PC-3 (cell line): ENCODE data around the gene AGTRAP. TPM values are rescaled to one million over a fixed set of nuclear protein-coding genes. Genes with fewer than 3 reads are reported as not detected.
A peak's percentile ranks its signal among the peaks of the same experiment; 100 is the strongest.

Source experiments
- ATAC-seq: fragments of 200-7000 bp; cut with Tn5 transposase; 2 replicates; pipeline ENCODE4 v1.9.1; 2020; ENCODE audit warnings: mild to moderate bottlenecking, moderate library complexity
- Bru-seq: library from RNA; stranded (reverse); fragments of 400-500 nt; gene quantifications from one replicate; lab custom pipeline; 2021; lab: Mats Ljungman, UMichigan
- BruChase-seq, 2 experiments: library from RNA; stranded (reverse); fragments of 400-500 nt; gene quantifications; one replicate each; lab custom pipeline; 2021; lab: Mats Ljungman, UMichigan
- BruUV-seq: library from RNA; stranded (reverse); fragments of 400-500 nt; replicated peaks from 2 replicates; lab custom pipeline; 2021; lab: Mats Ljungman, UMichigan
- CTCF ChIA-PET: fragments of 300-600 bp; sonication (Branson Sonifier 250); formaldehyde crosslinking; loops from one replicate; lab custom pipeline; 2022; ENCODE audit warnings: antibody characterized with exemption; lab: Charles Lee
- POLR2A ChIA-PET: fragments of 300-600 bp; sonication (Branson Sonifier 250); formaldehyde crosslinking; loops from one replicate; lab custom pipeline; 2022; ENCODE audit warnings: antibody characterized with exemption; ENCODE audit not compliant: unreplicated experiment; lab: Charles Lee
- DNase-seq: peaks from one replicate; pipeline ENCODE4 v3.0.0-alpha.2; 2015
- H2AFZ ChIP-seq: fragments of 300-600 bp; sonication (generic); 2 replicates; pipeline ENCODE4 v1.6.0; 2016; ENCODE audit warnings: antibody characterized with exemption, low read length
- H3F3A ChIP-seq: fragments of 300-600 bp; sonication (generic); one replicate; pipeline ENCODE4 v1.6.0; 2017; ENCODE audit warnings: antibody characterized with exemption, low read length, control low read depth, mild to moderate bottlenecking; ENCODE audit not compliant: unreplicated experiment
- H3K27ac ChIP-seq: fragments of 300-600 bp; sonication (generic); 2 replicates; pipeline ENCODE4 v1.5.1; 2016; ENCODE audit warnings: mild to moderate bottlenecking, low read length
- H3K27me3 ChIP-seq: fragments of 300-600 bp; sonication (generic); 2 replicates; pipeline ENCODE4 v1.6.1; 2016; ENCODE audit warnings: low read length, mixed read lengths
- H3K36me3 ChIP-seq: fragments of 300-600 bp; sonication (generic); 2 replicates; pipeline ENCODE4 v1.6.1; 2016; ENCODE audit warnings: low read depth, mixed run types, low read length, mixed read lengths
- H3K4me1 ChIP-seq: fragments of 300-600 bp; sonication (generic); 2 replicates; pipeline ENCODE4 v1.5.1; 2016; ENCODE audit warnings: low read length; ENCODE audit not compliant: insufficient read depth
- H3K4me2 ChIP-seq: fragments of 300-600 bp; sonication (generic); 2 replicates; pipeline ENCODE4 v1.6.0; 2016; ENCODE audit warnings: low read length
- H3K4me3 ChIP-seq: fragments of 300-600 bp; sonication (generic); 2 replicates; pipeline ENCODE4 v1.5.1; 2016; ENCODE audit warnings: mild to moderate bottlenecking, low read length, mixed read lengths
- H3K79me2 ChIP-seq: fragments of 300-600 bp; sonication (generic); 2 replicates; pipeline ENCODE4 v1.6.1; 2017; ENCODE audit warnings: low read length, mixed read lengths
- H3K9ac ChIP-seq: fragments of 300-600 bp; sonication (generic); 2 replicates; pipeline ENCODE4 v1.6.0; 2016; ENCODE audit warnings: mild to moderate bottlenecking, low read length
- H3K9me2 ChIP-seq: fragments of 300-600 bp; sonication (generic); replicated peaks from 2 replicates; pipeline ENCODE4 v1.6.1; 2016; ENCODE audit warnings: mixed run types, low read length, mixed read lengths
- H3K9me3 ChIP-seq: fragments of 300-600 bp; sonication (generic); 2 replicates; pipeline ENCODE4 v1.6.1; 2016; ENCODE audit warnings: low read length, mixed read lengths
- H4K20me1 ChIP-seq: fragments of 300-600 bp; sonication (generic); 2 replicates; pipeline ENCODE4 v1.6.1; 2016; ENCODE audit warnings: low read length, mixed read lengths
- EZH2 ChIP-seq: fragments of 300-600 bp; sonication (generic); IDR thresholded peaks from one replicate; pipeline ENCODE4 v1.6.1; 2017; ENCODE audit warnings: antibody characterized with exemption, mild to moderate bottlenecking, low read length; ENCODE audit not compliant: unreplicated experiment
- EZH2phosphoT487 ChIP-seq: fragments of 300-600 bp; sonication (generic); IDR thresholded peaks from 2 replicates; pipeline ENCODE4 v1.6.1; 2018; ENCODE audit warnings: mild to moderate bottlenecking, antibody characterized with exemption, low read length, borderline replicate concordance
- intact Hi-C: fragments of 100-400 bp; cut with micrococcal nuclease; formaldehyde crosslinking; loops from 2 replicates; pipeline ENCODE4 v1.9.0; 2023
- long read RNA-seq: library from polyadenylated mRNA; unstranded; transcript quantifications from one replicate; pipeline ENCODE4 v2.0.0, GENCODE V29; 2021; ENCODE audit not compliant: unreplicated experiment
- total RNA-seq: library from RNA; depleted of rRNA; stranded (reverse); fragments of >200 nt; gene quantifications from 2 replicates; pipeline ENCODE4 v1.2.3, GENCODE V29; 2014; rRNA removed
- TF ChIP-seq, protein P1 (sequence below): fragments of 300-600 bp; sonication (generic); conservative IDR thresholded peaks from 2 replicates; pipeline ENCODE4 v1.5.1; 2017; ENCODE audit warnings: antibody characterized with exemption, low read depth, mild to moderate bottlenecking, low read length

Gene AGTRAP, protein sequence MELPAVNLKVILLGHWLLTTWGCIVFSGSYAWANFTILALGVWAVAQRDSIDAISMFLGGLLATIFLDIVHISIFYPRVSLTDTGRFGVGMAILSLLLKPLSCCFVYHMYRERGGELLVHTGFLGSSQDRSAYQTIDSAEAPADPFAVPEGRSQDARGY
- 73.5 and 76.7 TPM in 2 replicates for total RNA-seq
- percentile 61 among the genes with signal in this experiment for Bru-seq, nascent RNA
- percentile 57 among the genes with signal in this experiment for BruChase-seq, experiment 1, labeled RNA remaining after a 6-hour chase
- BruChase-seq, experiment 2, labeled RNA remaining after a 2-hour chase, result percentile 62 among the genes with signal in this experiment
- long read RNA-seq, transcript AGTRAP-205 (6 exons, 786 nt), result minor isoform, 6 of 111 reads
- long read RNA-seq, transcript AGTRAP-203 (5 exons, 1,100 nt), result minor isoform, 9 of 111 reads
- long read RNA-seq, transcript AGTRAP-201 (5 exons, 1,107 nt), result major isoform, 55 of 111 reads
- long read RNA-seq, partial matches to known transcripts, result 14 of 111 reads
- long read RNA-seq, other reads (novel, unspliced or antisense), result 26 of 111 reads

DNA sequence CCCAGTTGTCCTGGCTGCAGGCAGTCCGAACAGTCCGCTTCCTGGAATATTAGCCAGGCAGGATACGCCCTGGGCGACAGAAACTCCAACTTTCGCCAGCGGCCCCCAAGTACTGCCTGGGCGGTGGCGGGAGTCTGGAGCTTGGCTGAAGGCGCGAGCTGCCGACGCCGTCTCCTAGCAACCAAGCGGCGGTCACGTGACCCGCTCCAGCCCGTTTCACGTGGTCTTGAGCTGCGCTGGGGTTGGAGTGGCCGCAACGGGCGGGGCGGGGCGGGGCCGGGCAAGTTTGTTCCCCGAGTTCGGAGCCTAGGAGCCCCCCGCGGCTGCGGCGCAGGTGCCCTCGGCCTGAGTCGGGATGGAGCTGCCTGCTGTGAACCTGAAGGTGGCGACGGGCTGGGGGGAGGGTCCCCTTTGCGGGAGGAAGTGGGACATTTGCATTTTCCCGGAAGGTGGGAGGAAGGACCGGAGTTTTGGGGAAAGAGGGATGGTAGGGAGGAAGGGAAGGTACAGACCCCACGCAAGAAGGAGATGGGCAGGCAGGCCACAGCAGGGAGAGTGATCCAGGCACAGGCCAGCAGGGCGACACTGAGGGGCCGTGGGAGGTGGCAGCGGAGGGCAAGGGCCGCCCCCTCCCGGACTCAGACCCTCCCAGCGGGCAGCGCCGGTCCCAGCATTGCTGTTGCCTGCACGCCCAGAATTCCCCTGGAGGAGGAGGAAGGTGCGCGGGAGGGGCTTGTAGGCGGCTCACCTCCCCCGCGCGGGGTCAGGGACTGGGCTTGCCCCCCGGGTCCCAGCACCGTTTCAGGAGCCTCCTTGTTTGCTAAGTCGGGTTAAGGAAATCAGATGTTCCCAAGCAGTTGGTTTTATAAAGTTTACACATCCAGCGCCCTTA, at the start of gene AGTRAP:
Gene AGTRAP (plus strand): TSS at position 283 of the 892 bp plus-strand sequence. CDS start 73 bp downstream, at position 356.
- no peaks in the 10 kb centered on the region for H3K9me3 ChIP-seq
- H3K9me2 ChIP-seq, result no peaks in the 10 kb centered on the region
- POLR2A ChIA-PET, result interaction anchor here (0.5 kb wide), 1 partner anchor 172 kb away, joined by 3 read pairs; no protein-coding TSS in a partner anchor
- H3K79me2 ChIP-seq, result peaks cover 5% of the 10 kb centered on the region
- H3K4me2 ChIP-seq, result peak within 1 kb of the TSS; percentile 86
- intact Hi-C loops, result loop anchor here (5.0 kb wide), 1 partner anchor 71 kb away; the partner anchor contains the start of genes CLCN6 and MTHFR
- TF ChIP-seq, protein P1, sequence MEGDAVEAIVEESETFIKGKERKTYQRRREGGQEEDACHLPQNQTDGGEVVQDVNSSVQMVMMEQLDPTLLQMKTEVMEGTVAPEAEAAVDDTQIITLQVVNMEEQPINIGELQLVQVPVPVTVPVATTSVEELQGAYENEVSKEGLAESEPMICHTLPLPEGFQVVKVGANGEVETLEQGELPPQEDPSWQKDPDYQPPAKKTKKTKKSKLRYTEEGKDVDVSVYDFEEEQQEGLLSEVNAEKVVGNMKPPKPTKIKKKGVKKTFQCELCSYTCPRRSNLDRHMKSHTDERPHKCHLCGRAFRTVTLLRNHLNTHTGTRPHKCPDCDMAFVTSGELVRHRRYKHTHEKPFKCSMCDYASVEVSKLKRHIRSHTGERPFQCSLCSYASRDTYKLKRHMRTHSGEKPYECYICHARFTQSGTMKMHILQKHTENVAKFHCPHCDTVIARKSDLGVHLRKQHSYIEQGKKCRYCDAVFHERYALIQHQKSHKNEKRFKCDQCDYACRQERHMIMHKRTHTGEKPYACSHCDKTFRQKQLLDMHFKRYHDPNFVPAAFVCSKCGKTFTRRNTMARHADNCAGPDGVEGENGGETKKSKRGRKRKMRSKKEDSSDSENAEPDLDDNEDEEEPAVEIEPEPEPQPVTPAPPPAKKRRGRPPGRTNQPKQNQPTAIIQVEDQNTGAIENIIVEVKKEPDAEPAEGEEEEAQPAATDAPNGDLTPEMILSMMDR, result no peak
- no peak for TF ChIP-seq EZH2phosphoT487
- TF ChIP-seq EZH2, result no peak
- DNase-seq, result peak; percentile 86
- no TSS peak for BruUV-seq
- CTCF ChIA-PET, result interaction anchor here (0.6 kb wide), 1 partner anchor 234 kb away, joined by 4 read pairs; no protein-coding TSS in a partner anchor
- no peaks in the 10 kb centered on the region for H3K27me3 ChIP-seq
- peak within 1 kb of the TSS; percentile 84 for H3K4me3 ChIP-seq
- no peaks in the 10 kb centered on the region for H3K36me3 ChIP-seq
- peak within 1 kb of the TSS; percentile 86 for H3K9ac ChIP-seq
- H4K20me1 ChIP-seq, result no peaks in the 10 kb centered on the region
- ATAC-seq, result peak; percentile 77
- no peaks in the 10 kb centered on the region for H3F3A ChIP-seq
- H2AFZ ChIP-seq, result peak within 1 kb of the TSS; percentile 97
- peaks cover 9% of the 10 kb centered on the region for H3K4me1 ChIP-seq
- H3K27ac ChIP-seq, result peak within 1 kb of the TSS; percentile 86

DNA sequence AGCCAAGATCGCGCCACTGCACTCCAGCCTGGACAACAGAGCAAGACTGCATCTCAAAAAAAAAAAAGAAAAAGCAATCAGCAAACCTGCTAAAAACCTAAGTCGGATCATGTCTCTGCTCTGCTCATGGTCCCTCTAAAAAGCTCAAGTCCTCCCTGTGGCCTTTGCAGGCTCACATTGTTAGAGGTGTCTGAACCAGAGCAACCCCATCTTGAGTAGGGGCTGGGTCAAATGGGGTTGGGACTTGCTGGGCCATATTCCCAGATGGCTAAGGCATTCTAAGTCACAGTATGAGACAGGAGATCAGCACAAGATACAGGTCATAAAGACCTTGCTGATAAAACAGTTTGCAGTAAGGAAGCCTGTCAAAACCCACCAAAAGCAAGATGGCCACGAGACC, 47.4 kb upstream of the AGTRAP start:
- Histone ChIP-seq H3K4me2 (no peak overlapping the region), H3K27me3 (peaks cover 24% of the 10 kb centered on the region), H3F3A (no peaks in the 10 kb centered on the region), H3K36me3 (no peaks in the 10 kb centered on the region), H3K27ac (no peak overlapping the region), H3K4me3 (no peak overlapping the region), H2AFZ (no peak overlapping the region), H3K4me1 (peaks cover 17% of the 10 kb centered on the region), H4K20me1 (no peaks in the 10 kb centered on the region), H3K9ac (no peak overlapping the region), H3K79me2 (no peaks in the 10 kb centered on the region), H3K9me3 (no peaks in the 10 kb centered on the region), H3K9me2 (no peaks in the 10 kb centered on the region)
- no TSS peak for BruUV-seq
- CTCF ChIA-PET, result no interaction called here
- DNase-seq (no peak), ATAC-seq (no peak)
- POLR2A ChIA-PET, result no interaction called here
- no peak for TF ChIP-seq EZH2phosphoT487
- no peak for TF ChIP-seq EZH2
- TF ChIP-seq, protein P1, result no peak
- intact Hi-C loops, result no loop called here
